A673 (cell line): ENCODE measurements around the gene RHOBTB3.

ENCODE experiments used
- EZH2 ChIP-seq: fragments of 200-600 bp; sonication (generic); IDR thresholded peaks from 2 replicates; pipeline ENCODE4 v1.6.1; 2017; ENCODE audit warnings: borderline replicate concordance, low read depth, mild to moderate bottlenecking, mixed read lengths, antibody characterized with exemption, low read length; ENCODE audit not compliant: poor library complexity, severe bottlenecking
- TF ChIP-seq, protein P1 (sequence below): fragments of 300-800, 200-600 bp; sonication (generic); conservative IDR thresholded peaks from 2 replicates; pipeline ENCODE4 v1.5.1; 2017; ENCODE audit warnings: low read depth, mild to moderate bottlenecking, antibody characterized with exemption, low read length, moderate library complexity, mixed read lengths

DNA sequence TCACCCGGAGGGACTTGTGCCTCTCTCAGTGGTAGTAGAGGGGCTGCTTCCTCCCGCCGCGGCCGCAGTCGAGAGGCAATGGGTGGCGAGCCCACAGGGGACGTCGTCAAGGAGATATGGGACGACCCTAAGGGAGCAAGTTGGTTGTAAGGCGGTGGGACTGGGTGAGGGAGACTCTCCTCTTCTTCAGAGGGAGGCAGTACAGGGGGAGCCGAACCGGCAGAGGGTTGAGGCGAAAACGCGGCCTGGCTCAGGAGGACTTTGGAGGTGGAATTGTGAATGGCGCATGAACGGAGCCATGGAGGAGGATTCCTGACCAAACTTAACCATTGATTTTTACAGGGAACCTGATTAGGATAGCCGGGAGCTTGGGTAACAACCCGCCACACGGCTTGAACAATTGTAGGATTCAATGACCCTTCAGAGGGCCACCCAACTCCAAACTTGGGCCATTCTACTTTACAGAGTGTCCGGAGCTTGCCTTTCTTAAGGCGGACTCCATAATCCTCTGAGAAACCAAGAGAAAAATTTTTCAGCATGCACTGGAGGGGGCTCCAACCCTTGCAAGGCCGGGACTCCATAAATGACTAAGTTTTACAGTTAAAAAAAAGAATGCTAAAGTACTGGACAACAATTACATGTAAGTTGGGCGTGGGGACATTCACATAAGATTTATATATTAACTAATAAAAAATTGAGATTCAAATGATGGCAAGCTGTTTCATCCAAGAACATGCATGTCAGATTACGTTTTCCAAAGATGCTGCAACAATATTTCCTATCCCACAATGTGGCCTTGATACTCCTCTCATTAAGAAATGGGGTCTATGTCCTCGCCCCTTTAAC lies 19.4 kb upstream of the RHOBTB3 start:
- TF ChIP-seq, protein P1, sequence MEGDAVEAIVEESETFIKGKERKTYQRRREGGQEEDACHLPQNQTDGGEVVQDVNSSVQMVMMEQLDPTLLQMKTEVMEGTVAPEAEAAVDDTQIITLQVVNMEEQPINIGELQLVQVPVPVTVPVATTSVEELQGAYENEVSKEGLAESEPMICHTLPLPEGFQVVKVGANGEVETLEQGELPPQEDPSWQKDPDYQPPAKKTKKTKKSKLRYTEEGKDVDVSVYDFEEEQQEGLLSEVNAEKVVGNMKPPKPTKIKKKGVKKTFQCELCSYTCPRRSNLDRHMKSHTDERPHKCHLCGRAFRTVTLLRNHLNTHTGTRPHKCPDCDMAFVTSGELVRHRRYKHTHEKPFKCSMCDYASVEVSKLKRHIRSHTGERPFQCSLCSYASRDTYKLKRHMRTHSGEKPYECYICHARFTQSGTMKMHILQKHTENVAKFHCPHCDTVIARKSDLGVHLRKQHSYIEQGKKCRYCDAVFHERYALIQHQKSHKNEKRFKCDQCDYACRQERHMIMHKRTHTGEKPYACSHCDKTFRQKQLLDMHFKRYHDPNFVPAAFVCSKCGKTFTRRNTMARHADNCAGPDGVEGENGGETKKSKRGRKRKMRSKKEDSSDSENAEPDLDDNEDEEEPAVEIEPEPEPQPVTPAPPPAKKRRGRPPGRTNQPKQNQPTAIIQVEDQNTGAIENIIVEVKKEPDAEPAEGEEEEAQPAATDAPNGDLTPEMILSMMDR, result no peak
- TF ChIP-seq EZH2, result no peak
